IPS-11a (cell line): ENCODE results near the gene MYO1F.
"Not testable (repeated sequence)": the region's sequence is repeated elsewhere in the genome, so short reads cannot be mapped to it uniquely, and the experiment has no call there.

ENCODE experiments used
- H3K4me3 ChIP-seq: one replicate; pipeline ENCODE4 v1.5.1; 2013; ENCODE audit warnings: low read depth, low read length, control low read depth

MYO1F gene

DNA sequence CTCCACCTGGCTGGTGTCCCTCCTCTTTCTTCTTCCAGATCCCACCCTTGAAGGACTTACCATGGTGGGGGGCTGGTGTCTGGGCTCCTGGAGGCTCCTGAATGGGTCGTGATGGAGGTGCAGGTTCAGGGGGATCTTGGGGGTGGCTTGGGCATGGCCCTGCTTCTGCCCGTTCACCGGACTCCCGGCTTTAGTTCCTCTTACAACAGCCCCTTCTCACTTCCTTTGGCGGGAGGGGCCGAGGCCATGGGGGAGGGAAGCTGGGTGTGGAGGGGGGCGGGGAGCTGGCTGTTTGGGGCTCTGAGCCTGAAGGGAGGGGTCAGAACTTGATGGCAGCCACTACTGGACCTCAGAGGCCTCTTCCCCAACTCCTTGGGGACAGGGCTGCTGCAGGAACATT, at the start of gene MYO1F:
Gene MYO1F, minus strand, starts transcription at position 196 of the 400 bp plus-strand sequence. Its CDS starts 133 bp downstream, at position 63.
- no peak within 1 kb of the TSS for H3K4me3 ChIP-seq

DNA sequence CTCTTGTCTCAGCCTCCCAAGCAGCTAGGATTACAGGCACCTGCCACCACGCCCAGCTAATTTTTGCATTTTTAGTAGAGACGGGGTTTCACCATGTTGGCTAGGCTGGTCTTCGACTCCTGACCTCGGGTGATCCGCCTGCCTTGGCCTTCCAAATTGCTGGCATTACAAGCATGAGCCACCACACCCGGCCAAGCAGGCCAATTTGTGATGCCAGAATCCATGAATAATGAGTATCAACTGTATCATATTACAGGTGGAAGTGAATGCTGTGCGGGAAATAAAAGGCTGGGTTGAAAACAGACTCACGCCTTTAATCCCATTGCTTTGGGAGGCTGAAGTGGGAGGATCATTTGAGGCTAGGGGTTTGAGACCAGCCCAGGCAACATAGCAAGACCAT, 49.6 kb upstream of the MYO1F start:
- no peak overlapping the region for H3K4me3 ChIP-seq

DNA sequence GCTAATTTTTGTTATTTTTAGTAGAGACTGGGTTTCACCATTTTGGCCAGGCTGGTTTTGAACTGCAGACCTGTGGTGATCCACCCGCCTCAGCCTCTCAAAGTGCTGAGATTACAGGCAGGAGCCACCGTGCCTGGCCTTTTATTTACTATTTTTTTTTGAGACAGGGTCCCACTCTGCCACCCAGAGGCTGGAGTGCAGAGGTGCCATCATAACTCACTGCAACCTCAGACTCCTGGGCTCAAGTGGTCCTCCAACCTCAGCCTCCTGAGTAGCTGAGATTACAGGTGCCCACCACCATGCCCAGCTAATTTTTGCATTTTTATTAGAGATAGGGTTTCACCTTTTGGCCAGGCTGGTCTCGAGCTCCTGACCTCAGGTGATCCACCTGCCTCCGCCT, 45.6 kb upstream of the MYO1F start:
- not testable (repeated sequence) for H3K4me3 ChIP-seq

DNA sequence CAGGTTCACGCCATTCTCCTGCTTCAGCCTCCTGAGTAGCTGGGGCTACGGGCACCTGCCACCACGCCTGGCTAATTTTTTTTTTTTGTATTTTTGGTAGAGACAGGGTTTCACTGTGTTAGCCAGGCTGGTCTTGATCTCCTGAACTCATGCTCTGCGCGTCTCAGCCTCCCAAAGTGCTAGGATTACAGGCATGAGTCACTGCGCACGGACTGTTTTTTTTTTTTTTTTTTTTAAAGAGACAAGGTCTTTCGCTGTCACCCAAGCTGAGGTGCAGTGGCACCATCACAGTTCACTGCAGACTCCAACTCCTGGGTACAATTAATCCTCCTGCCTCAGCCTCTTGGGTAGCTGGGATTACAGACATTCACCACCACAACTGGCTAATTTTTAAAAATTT, 41.5 kb upstream of the MYO1F start:
- H3K4me3 ChIP-seq, result no peak overlapping the region

DNA sequence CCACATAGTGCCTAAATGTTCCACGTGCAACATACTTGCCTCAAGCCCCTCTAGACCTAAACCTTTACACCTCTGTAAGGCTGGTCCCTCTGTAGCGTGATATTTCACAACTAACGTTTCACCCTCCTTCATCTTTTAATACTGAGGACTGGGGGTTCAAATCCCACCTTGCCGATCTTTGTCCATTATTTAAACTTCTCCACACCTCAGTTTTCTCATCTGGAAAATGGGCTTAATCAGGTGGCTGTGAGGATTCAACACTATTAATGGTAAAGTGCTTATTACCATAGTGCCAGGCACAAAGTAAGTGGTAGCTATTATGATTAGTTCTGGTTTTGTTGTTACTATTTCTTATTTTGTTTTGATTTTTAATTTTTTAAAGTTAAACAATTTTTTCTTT, 40.7 kb upstream of the MYO1F start:
- no peak overlapping the region for H3K4me3 ChIP-seq

DNA sequence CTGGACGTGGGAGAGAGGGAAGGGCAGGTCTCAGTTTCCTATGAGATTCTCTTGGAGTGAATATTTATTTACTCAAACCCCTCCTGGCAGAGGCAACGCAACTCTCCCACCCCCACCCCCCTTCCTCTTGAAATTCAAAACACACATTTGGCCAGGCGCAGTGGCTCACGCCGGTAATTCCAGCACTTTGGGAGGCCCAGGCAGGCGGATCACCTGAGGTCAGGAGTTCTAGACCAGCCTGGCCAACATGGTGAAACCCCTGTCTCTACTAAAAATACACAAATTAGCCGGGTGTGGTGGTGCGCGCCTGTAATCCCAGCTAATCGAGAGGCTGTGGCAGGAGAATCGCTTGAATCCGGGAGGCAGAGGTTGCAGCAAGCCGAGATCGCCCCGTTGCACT, 40.1 kb upstream of the MYO1F start:
- H3K4me3 ChIP-seq, result not testable (repeated sequence)

DNA sequence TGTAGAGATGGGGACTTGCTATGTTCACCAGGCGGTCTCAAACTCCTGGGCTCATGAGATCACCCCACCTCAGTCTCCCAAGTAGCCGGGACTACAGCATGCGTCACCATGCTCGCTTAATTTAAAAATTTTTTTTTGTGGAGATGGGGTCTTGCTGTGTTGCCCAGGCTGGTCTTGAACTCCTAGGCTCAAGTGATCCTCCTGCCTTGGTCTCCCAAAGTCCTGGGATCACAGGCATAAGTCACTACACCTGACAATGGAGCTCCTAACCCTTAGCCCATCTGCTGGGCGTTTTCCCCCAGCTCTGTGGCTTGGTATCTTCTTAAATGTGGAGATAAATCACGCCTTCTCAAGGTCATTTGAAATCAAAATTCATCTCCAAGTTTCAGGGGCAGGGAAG, 39.6 kb upstream of the MYO1F start:
- no peak overlapping the region for H3K4me3 ChIP-seq

DNA sequence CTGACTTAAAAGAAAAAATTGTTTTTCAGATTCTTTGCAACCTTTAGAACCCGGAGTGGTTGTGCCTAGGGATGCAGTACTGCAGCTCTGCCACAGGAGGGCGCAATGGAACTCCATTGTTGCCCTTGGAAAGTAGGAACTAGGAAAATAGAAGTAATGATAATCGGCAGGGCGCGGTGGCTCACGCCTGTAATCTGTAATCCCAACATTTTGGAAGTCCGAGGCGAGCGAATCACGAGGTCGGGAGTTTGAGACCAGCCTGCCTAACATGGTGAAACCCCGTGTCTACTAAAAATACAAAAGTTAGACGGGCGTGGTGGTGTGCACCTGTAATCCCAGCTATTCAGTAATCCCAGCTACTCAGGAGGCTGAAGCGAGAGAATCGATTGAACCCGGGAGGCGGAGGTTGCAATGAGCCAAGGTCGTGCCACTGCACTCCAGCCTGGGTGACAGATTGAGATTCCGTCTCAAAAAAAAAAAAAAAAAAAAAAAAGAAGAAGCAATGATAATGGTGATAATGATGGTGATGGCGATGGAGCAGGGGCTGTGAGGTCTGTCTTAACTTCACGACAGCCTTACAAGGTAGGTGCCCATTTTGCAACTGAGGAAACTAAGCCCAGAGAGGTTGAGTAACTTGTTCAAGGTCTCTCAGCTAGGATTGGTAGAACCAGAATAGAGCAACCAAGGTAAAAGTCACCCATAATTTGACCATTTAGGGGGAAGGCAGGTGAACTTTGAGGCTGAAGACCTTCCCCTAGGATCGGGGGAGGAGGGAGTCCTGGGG, 38.8 kb upstream of the MYO1F start:
- H3K4me3 ChIP-seq, result no peak overlapping the region

DNA sequence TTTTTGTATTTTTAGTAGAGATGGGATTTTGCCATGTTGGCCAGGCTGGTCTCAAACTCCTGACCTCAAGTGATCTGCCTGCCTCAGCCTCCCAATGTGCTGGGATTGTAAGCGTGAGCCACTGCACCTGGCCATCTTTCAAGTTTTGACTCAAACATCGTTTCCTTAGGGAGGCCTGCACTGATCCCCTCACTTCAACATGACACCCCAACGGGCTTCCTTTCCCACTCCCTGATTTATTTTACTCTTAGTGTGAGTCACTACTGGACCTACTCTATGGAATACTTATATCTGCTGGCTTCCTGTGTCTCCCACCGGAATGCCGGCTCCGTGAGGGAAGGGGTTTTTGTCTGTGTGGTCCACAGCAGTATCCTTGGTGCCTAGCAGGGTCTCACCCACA, 37.8 kb upstream of the MYO1F start:
- no peak overlapping the region for H3K4me3 ChIP-seq

DNA sequence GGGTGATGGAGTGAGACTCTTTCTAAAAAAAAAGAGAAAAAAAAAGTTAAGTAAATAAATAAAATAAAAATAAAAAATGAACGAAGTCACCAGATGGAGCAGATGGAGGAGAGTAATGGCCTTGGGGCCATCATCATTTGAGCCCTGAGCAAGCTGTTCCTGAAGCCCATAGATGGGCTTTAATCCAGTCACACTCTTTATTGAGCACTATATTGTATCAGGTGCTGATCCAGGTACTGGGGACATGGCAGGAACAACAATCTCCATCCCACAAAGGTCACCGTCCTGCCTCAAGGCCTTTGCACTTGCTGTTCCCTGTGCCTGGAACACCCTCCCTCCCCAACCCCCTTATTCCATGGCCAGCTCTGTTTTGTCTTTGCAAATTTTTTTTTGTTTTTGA, 37.2 kb upstream of the MYO1F start:
- no peak overlapping the region for H3K4me3 ChIP-seq

DNA sequence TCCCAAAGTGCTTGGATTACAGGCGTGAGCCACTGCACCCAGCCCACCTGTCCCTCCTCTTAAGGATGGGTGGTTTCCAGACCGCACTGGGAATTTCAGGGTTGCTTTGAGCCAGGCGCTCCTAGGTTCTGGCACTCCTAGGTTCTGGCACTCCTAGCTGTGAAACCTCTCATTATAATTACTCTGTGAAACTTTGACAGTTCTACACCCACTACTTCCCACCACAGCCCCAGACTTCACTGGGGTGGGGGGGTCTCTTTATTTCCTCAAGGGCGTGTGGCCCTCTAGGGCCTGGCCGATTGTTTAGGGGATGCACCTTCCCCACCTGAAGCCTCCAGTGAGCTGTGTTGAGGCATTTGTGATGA, 35.5 kb upstream of the MYO1F start:
- no peak overlapping the region for H3K4me3 ChIP-seq

DNA sequence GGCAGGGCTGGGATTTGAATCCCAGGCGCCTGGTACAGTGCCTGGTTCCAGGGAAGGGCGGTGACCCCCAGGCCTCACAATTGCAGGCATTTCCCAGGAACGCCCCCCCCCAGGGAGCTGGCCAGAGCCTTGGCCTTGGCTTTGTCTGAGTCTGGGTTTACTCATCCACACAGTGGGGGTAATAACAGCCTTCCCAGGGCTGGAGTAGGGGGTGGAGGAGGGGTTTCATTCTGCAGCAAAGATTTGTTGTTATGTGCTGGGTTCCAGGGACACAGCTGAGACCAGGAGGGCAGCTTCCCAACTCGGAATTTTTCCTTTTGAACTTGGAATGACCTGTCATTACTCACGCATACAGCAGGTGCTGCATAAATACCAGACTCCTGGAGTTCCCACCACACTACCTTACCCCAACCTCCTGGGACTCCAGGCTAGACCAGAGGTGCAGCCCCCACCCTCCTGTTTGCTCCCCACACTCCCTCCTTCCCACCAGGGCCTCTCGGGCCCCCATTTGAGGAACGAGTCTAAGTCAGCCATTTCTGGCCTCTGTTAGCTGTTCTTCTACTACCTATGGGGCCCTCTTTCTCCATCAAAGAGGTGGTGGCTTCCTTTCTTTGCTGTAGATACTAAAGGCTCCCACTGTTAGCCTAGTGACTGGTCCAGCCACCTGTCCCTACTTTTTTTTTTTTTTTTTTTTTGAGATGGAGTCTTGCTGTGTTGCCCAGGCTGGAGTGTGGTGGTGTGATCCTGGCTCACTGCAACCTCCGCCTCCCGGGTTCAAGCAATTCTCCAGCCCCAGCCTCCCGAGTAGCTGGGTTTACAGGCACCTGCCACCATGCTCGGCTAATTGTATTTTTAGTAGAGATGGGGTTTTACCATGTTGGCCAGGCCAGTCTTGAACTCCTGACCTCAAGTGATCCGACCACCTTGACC, 34.9 kb upstream of the MYO1F start:
- no peak overlapping the region for H3K4me3 ChIP-seq

DNA sequence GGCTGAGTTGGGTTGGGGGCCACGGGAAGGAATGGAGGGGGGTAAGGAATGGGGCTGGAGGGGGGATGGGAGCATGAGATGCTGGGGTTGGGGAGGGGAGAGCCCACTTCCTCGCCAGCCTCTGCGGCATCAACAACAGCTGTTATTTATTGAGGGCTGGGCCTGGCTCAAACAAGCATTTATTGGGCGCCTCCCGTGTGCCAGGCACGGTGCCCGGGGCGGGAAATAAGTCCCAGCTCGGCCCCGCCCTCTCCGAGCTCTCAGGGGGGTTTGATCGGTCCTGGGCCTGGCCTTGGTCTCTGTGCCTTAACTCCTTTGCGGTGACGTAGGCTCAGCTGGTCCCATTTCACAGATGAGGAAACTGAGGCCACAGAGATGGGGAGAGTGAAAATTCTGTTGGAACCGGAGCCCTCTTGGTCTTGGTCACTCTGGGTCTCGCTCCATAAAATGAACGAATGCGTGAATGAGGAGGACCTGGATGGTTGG, 34.2 kb upstream of the MYO1F start:
- H3K4me3 ChIP-seq, result no peak overlapping the region

DNA sequence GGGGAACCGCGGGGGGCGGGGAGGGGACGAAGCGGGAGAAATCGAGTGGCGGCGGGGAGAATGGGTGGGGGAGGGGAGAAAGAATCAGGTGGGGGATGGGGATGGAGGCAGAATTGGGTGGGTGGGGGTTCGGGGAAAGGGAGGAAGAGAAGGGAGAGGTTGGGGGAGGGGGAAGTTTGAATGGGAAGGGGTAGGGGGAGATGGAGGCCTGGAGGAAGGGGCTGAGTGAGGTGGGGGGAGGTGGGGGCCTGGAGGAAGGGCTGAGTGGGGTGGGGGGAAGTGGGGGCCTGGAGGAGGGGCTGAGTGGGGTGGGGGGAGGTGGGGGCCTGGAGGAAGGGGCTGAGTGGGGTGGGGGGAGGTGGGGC, 33.7 kb upstream of the MYO1F start:
- no peak overlapping the region for H3K4me3 ChIP-seq

DNA sequence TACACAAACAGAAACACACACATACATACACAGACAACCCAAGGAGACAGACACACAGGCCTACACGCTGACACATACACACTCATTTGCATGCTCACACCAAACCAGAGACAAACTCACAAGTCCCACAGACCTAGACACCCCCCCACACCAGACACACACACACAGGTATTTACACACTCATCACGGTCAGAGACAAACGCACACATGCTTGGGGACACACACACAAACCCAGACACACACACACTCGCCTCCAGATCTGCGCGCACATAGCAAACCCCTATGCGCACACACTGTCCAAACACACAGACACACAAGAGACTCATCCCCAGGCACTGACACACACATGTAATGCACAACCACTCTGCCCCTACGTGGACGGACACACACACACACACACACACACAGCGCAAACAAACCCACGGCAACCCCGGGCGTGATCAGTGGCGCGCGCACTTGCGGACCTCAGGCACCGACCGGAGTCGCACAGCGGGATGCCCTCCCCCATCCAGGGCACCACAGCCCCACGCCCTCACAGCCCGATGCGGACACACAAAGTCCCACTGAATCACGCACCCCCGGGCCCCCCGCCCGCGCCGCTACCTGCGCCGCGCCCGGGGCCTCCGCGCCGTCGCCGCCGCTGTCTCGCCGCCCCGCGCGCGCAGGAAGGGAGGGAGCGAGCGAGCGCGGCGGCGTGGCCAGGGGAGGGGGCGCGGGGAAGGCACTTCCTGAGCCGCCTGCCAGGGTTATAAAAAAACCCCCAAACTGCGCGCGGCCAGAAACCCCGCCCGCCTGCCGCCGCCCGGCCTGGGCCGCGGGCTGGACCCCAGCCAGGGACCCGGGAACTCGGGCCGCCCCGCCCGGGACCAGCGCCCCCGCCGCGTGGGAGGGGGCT, 33.0 kb upstream of the MYO1F start, which contains the start of gene ADAMTS10:
Gene ADAMTS10, minus strand, starts transcription at position 675 of the 895 bp plus-strand sequence. CDS start 5,005 bp downstream, outside the sequence.
- H3K4me3 ChIP-seq, result peak within 1 kb of the TSS; percentile 96

DNA sequence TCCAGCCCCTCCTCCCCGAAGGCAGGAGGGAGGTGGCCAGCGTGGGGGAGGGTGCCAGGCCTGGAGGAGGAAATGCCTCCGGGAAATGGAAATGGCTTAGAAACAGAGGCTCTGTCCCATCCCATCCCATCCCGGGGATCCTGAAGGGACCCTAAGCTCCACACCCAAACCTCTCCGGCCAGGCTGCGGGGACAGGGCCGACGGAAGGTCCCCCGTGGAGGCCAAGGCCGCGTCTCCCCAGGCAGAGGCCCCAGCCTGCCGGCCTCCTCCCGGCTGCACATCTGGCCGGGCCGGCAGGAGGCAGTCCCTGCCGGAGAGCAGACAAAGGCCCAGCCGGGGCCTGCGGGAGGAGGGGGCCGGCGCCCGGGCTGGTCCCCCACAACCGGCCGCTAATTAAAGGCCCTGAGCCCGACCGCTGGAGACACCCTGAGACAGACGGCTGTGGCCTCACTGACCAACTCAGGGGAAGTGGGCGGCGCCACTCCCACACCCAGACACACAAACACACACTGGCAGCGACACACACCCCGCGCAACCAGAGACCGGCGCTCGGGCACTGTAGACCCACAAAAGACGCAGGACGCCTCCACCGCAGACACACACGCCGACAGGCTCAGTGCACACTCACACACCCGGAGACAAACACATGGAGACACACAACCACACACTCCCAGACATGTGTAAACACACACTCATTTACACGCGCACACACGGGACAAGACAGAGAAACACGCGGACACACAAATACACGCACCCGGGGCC, 32.2 kb upstream of the MYO1F start:
- peak overlapping the region; percentile 96 for H3K4me3 ChIP-seq

DNA sequence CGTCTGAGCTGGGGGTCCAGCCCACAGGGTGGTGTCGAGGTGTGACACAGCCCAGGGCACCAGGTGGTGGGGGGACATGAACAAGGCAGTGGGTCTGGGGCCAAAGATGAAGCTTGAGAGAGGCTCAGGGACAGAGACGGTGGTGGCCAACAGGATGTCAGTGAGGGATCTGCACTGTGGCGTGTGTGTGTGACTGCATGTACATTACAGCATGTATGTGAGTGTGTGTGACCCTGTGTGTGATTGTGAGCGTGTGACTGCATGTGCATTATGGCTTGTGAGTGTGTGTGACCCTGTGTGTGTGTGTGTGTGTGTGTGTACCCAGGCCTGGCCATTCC, 31.7 kb upstream of the MYO1F start:
- H3K4me3 ChIP-seq, result peak overlapping the region; percentile 96

DNA sequence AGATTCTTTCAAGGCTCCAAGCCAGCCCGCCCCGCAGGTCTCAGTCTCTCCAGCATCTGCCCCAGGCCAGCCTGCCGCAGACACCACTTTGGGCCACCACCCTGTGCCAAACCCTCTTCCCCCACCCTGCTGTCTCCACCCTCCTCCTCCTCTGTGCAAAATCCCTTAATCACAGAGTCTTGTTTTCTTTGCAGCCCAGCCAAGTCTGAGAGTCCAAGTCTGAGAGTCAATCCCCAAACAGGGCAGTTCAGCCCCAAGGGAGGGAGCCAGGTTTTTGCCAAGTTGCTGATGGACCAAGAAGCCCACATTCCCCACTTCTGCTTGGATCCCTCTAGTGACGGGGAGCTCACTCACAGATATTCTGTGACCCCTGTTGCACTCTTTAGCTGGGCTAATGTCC, 30.1 kb upstream of the MYO1F start:
- H3K4me3 ChIP-seq, result no peak overlapping the region

DNA sequence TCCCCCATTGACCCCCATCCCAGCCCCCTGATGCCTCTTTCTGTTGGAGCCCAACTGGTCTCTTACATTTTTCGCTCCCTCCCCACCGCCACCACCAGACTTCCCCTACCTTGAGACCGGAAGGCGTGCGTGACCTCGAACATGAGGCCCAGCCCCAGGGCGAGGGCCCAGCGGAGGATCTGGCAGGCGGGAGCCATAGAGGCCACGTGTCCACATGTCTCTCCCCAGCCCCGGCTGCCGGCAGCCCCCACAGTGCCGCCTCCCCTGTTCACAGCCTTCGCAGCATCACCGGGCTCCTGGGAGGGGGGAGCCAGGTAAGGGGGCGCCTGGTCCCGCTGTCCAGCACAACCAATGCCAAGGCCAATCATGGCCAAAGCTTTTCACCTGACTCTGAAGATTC, 28.3 kb upstream of the MYO1F start:
- no peak overlapping the region for H3K4me3 ChIP-seq

DNA sequence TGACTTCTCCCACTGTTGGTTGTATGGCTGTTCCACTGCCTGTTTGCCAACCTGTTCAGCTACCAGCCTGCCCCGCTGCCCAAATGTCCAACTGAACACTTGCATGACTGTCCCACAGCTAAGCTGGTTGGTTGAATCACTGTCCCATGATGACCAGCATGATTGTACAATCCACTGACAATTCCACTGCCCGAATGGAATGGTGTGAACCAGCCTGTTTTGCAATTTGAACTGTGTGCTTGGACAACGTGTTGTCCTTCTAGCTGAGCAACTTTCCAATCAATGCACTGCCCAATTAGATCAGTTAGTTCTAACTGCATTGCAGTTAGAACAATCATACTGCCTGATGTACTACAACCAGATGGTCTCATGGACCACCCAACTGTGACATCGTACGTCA, 24.6 kb upstream of the MYO1F start:
- no peak overlapping the region for H3K4me3 ChIP-seq
